Cerebellar nuclear complex (tissue), 1 donor: ENCODE results near the gene KRTAP9-6.
"Not testable (repeated sequence)": the region's sequence is repeated elsewhere in the genome, so short reads cannot be mapped to it uniquely, and the experiment has no call there.

Source experiments
- DNase-seq, 2 experiments: peaks; one replicate each; lab custom pipeline; 2025; lab: John Stamatoyannopoulos, UW

The KRTAP9-6 gene

DNA sequence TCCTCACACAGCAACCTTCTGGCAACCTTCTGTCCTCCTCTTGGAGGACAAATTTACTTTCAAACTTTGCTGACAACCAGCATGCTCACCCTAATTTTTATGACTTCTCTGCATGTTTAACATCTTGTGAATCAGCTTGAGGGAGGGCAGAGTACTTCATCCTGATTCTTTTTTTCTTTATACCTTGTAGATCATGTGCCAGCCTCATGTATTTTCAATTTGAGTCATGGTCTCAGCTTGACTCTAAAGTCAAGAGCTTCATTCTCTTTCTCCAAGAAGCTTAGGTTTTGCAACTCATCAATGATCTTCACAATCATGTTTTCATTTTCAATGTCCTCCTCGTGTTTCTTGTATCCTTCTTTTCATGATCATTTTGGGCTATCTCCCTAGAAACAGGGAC is 6.7 kb downstream of the KRTAP9-6 start:
- DNase-seq, result no peak

DNA sequence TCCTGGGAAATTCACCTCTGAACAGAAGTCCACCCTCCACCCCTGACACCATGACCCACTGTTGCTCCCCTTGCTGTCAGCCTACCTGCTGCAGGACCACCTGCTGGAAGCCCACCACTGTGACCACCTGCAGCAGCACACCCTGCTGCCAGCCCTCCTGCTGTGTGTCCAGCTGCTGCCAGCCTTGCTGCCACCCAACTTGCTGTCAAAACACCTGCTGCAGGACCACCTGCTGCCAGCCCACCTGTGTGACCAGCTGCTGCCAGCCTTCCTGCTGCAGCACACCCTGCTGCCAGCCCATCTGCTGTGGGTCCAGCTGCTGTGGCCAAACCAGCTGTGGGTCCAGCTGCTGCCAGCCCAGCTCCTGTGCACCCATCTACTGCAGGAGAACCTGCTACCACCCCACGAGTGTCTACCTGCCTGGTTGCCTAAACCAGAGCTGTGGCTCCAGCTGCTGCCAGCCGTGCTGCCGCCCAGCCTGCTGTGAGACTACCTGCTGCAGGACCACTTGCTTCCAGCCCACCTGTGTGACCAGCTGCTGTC is 10.5 kb downstream of the KRTAP9-6 start, which contains the start of gene KRTAP9-7:
TSS of gene KRTAP9-7 (plus strand) at position 51 of the 543 bp plus-strand sequence. CDS start at position 51, 0 bp downstream.
- not testable (repeated sequence) for DNase-seq

DNA sequence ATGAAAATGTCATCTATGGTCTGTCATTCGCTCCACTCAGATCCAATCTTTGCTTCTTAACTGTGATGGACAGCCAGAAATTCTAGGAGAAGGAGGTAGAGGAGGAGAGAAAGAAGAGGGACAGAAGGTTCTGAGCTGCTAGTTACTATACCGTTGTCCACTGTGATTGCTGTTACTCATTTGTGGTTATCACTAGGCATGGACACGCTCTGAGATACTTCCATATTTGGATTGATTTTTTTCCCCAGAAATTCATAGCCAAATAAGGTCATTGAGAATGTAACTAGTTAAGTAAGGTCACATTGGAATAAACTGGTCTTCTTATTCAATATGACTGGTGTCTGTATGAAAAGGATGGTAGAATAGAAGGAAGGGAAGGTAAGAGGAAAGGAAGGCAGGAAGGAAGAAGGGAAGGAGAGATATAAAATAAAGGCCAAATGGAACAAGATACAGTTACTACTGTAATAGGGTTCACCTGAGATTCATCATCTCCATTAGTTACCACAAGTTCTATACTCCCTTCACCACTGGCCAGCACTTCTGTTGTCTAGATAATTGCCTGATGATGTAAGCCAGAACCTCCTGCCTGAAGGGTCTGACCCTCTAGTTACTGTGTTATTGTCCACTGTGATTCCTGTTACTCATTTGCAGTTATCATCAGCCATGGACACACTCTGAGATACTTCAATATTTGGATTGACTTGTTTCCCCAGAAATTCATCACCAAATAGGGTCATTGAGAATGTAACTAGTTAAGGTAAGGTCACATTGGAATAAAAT is 13.2 kb downstream of the KRTAP9-6 start:
- DNase-seq, result no peak

DNA sequence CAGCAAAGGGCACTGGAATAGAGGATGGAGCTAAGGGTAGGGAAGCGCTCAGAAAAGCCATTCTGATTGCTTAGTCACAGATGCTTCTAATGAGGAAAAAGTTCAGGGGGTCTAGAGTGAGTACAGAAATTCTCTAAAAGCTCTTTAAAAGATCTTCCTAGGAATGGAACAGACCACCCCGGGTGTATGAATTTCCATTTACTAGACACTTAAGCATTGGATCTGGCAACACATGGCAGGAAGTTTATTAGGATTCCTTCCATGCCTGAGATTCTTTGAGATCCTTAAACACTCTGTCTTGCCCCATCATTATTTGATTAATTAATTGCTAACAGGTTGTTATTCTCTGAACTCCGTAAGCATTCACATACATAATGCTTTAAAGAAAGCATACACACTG is 18.9 kb downstream of the KRTAP9-6 start:
- DNase-seq, result no peak

DNA sequence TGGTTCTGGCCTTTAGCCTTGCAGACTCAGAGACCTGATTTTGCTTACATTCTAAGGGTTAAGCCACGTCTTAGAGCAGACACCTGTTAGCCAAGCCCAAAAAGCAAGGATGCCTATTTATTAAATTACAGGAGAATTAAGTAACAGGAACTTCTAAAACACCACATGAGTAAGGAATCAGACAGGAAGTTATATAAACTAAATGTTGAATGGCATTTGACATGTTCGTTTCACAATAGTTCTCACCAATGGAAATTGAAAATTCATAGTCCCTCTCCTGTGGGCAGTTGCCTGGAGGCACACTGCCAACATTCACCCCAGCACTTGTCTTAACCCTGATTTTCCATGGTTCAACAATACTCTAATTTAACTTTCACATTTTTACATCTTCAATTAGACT is 19.4 kb downstream of the KRTAP9-6 start:
- DNase-seq, result no peak

DNA sequence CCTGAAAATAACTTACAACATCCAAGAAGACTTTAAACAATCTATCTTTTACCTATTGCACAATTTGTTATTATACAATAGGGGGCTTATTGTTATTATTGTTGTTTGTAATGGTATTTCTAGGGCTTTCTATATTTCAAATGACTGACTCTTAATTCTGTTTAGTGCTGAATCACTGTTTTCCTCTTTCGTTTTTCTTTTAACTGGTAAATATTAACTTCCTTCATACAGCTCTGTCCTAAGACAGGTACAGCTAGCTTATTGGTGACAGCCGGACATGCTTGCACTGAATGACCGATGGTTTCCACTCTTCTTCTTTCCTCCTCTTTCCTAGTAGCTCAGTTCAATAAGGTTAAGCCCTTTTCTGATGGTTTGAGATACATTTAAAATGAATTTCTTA is 21.9 kb downstream of the KRTAP9-6 start:
- DNase-seq, result no peak

DNA sequence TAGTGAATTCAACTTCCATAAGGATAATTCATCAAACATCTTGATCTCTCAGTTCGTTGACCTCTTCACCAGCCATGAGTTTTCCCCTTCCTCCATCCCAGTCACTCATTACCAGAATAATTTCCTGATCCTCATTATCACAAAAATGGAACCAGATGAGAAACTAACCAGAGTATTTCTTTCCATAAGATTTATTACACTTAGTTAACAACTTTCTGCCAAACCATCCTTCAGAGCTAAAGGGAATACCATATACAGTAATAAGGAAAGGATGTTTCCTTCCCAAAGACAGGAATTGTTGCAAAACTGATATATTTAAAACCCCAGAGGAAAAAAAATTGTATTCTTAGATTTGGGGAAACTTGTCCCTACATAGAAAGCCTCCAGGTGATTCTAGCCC is 28.8 kb downstream of the KRTAP9-6 start:
- DNase-seq, result no peak

DNA sequence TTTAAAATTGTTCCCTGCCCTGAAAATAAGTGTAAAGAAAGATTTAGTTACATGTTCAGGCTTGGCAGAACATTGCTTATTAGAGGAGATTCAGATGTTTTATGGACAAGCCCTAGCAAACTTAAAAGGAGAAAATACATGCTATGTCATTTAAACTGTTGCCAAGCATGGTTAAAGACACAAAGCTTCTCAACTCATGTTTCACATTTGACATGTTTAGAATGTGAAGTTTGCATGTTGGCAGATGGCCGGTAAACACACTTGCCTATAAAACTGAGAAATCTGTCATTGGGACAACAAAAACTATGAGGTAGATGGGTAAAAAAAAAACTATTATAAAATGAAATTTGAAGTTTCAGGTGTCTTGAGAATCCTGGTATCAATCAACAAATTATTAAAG is 31.7 kb downstream of the KRTAP9-6 start:
- no peak for DNase-seq

DNA sequence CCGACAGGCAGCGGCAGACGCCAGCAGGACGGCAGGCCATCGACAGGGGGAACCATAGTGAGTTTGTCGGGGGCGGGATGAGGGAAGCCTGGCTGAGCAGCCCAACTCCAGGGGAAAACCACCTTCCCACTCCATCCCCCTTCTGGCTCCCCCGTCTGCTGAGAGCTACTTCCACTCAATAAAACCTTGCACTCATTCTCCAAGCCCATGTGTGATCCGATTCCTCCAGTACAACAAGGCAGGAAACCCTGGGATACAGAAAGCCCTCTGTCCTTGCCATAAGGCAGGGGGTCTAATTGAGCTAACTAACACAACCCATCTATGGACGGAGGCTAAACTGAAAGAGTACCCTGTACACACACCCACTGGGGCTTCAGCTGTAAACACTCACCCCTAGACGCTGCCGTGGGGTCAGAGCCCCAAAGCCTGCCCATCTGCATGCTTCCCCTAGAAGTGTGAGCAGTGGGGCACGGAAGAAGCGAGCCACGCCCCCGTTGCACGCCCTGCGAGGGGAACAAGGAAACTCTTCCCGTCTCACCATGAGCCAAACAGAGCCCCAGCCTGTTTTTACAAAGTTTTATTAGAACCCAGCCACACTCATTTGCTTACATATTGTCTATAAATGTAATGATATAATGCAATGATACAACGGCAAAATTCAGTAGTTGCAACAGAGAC is 33.4 kb downstream of the KRTAP9-6 start:
- DNase-seq, result no peak

DNA sequence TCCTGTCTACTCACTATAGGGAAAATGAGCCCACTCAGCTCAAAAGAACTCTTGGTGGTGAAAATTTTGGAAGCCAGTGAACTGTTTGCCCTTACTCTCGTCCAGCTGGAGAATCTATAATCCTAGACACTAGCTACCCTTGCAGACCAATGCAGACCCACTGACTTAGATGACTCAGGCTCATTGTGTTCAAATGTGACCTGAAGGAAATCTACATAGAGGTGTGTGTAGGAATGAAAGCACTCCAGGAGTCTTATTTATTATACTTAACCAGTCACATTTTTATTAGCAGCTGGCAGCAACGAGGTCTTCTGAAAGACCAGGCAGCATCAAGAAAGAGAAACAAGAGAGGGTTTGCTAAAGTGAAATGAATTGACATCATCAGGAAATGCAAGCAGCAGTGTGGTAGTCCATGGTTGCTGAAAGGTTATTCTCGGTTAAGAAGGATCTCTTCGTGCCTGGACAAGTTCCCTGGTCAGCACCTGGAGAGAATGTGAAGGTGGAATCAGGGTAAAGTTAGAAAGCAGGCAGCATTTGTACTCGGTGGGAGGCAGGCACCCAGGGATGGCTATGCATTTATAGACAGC is 36.1 kb downstream of the KRTAP9-6 start:
- no peak for DNase-seq

DNA sequence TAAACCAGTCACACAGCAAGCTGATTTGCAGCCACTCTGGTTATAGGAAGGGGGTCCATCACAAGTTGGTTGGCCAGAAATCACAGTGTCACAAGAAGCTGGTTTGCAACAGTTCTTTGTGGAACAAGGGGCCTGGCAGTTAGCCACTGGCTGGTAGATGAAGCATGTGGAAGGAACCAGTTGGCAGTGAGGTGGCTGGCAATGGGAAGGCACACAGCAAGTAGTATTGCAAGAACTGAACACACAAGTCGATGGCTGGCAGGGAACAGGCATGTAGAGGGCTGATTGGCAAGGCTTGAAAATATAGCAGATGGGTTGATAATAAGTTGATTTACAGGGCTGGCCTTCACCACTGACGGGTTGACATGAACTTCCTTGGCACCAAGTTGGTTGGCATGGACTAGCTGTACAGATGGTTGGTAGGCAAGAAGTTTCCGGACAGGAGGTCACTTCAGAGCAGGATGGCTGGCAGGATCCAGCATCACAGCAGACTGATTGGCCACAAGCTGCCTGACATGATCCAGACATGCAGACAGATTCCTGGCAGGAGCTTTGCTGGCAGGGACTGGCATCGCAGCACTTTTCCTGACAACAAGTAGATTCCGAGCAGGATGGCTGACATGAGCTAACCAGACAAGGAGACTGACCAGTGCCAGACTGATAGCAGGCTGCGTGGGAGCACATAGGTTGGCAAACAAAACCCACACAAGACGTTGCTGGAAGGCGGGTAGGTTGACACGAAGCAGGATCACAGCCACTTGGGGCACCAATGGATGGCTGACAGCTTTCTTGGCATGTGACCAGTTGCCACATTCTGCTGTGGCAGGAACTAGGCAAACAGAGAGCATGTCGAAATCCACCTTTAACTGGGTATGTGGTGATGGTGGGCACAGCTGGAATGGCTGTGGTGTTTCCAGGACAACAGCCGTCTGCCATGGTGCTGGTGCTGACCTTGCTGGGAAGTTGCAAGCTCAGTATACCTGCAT is 37.0 kb downstream of the KRTAP9-6 start, which contains the start of gene KRTAP29-1:
TSS of gene KRTAP29-1 (minus strand) at position 936 of the 986 bp plus-strand sequence. CDS start at position 936, 0 bp downstream.
- peak; percentile 95 to 100 for DNase-seq

DNA sequence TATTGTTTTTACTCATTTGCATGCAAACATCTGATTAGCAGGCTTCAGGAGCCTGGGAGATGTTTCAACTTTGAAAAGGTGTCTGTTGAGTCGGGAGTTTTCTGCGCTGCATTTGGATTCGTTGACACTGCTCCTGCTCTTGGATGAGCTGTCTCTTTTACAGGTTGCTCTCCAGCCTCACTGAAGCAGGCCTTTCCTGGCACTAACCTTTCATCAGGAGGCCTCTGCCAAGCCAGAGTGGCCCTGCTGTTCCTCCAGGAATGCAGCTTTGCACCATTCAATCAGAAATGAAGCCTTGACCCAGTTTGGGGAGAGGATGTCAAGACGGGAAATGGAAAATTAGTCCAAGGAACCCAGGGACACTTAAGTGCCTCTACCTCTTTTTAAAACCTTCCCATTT is 37.8 kb downstream of the KRTAP9-6 start:
- DNase-seq, result peak in 1 of 2 experiments; percentile 36

DNA sequence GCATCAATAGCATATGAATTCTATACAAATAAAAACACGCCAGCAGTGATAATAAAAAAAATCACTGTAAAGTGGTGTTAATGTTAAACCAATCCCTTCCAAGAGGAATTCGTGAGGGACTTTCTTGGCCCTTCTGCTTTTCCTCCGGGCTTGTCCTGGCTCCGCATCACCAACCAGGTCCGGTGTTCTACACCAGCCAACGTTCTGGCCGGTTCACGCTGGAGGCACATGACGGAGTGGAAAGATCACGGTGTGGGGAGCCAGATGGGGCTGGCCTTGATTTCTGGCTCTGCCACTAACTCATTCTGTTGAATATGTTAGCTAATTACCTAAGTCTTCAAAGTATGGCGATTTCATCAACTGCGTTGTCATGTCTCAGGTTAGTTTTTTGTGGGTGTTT is 38.9 kb downstream of the KRTAP9-6 start:
- DNase-seq, result peak in 1 of 2 experiments; percentile 24

DNA sequence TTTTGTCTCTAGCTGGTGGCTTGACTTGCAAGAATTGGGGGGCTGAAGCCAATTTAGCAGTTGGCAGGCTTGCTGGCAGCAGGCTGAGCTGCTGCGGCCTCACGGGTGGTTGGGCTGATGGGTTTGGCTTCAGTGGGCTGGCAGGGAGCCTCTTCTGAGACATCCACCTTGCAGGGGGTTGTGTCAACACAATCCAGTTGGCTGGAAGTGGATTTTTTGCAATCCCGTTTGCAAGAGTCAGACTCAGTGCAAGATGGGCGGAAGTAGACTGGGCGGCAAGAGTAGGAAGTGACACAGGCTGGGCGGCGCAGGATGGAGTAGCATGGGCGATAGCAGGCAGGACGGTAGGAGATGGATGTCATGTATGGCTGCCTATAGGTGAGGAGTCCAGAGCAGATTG is 42.5 kb downstream of the KRTAP9-6 start:
- peak; percentile 47 to 72 for DNase-seq

DNA sequence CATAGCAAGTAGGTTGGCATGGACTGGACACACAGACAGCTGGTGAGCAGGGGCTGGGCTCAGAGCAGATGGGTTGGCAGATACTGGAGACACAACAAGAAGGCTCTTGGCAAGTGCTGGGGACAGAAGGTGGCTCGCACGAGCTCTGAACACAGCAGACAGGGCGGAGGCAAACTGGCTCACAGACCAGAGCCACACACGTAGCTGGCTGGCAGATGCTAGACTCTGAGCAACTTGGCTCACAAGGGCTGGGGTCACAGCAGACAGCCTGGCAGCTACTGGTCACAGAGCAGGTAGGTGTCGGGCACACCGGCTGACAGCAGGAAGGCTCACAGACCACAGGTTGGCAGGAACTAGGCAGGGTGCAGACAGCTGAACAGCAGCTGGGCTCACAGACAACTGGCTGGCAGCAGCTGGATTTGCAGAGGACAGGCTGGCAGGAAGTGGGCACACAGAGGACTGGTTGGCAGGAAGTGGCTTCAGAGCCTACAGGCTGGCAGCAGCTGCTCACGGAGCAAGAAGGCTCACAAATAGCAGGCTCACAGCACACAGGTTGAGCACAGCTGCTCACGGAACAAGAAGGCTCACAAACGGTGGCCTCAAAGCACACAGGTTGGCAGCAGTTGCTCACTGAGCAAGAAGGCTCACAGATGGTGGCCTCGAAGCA is 43.2 kb downstream of the KRTAP9-6 start:
- DNase-seq, result peak; percentile 35 to 78

DNA sequence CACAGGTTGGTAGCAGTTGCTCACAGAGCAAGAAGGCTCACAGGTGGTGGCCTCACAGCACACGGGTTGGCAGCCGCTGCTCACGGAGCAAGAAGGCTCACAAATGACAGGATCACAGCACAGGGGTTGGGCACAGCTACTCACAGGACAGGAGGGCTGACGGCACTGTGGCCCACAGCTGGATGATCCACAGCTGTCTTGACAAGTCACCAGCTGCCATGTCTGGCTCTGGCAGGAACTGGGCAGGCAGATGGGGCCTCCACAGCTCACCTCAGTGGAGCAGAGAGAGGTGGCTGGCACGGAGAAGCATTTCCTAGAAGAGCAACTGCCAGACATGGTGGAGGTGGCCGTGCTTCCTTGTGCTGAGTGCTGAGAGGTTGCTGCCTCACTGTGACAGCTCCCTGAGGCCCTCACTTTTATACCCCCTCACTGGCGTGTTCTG is 43.8 kb downstream of the KRTAP9-6 start, which contains the start of gene KRTAP16-1:
TSS of gene KRTAP16-1 (minus strand) at position 392 of the 442 bp plus-strand sequence. CDS start at position 336, 56 bp downstream.
- DNase-seq, result no peak

DNA sequence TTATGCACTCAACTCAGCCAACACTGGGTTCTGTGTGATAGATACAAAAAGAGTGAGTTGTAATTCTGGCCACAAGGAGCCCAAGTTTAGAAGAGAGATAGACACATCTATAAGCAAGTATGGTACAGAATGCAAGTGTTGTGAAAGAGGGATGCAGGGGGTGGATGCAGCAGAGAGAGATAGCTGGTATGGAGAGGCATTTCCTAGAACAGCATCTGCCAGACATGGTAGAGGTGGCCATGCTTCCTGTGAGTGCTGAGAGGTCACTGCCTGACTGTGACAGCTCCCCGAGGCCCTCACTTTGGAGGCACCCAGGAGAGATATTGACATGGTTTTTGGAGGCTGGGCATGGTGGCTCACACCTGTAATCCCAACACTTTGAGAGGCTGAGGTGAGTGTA is 45.9 kb downstream of the KRTAP9-6 start:
- no peak for DNase-seq

DNA sequence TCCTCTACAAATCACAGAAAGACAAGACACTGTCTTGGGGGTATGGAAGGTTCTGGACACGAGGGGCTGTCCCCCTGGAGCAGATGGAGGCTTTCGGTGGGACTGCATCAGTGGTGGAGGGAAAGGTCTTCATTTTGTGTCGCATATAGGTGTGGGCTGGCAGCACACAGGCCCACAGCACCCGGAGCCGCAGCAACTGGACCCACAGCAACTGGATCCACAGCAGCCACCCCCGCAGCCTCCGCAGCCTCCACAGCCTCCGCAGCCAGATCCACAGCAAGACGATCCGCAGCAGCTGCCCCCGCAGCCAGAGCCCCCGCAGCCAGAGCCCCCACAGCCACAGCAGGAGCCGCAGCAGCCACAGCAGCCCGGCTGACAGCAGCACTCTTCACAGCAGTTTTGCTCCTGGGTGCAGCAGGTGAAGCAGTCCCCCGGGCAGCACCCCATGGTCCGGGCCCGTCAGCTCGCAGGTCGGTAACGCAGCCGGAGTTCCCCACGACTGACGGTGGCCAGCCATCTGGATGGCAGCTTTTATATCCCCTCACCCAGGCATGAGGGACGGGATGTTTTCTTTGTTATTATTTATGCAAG is 50.1 kb downstream of the KRTAP9-6 start, which contains the start of gene KRTAP17-1:
TSS of gene KRTAP17-1 (minus strand) at position 507 of the 591 bp plus-strand sequence. CDS start at position 447, 60 bp downstream.
- DNase-seq, result no peak
